Loucy (cell line): Measurements from ENCODE around the gene DDX60.

Experiments used
- CTCF ChIP-seq: fragments of 200-600 bp; sonication (generic); conservative IDR thresholded peaks from 2 replicates; pipeline ENCODE4 v1.5.1; 2014; ENCODE audit warnings: mild to moderate bottlenecking, antibody characterized with exemption, low read length
- EZH2phosphoT487 ChIP-seq: fragments of 200-600 bp; IDR thresholded peaks from 2 replicates; pipeline ENCODE4 v1.6.1; 2018; ENCODE audit warnings: antibody characterized with exemption, mild to moderate bottlenecking, moderate library complexity, borderline replicate concordance

GRCh38 chr4:168317621-168318020 is 931 bp downstream of the DDX60 start:
- TF ChIP-seq CTCF (no peak), EZH2phosphoT487 (no peak)
